Stimulated activated CD4-positive, alpha-beta T cell treated with anti-CD3 and anti-CD28 coated beads, Interleukin-15, amount 100 ng/mL, for 48 hours (primary cell): ENCODE results near the gene FAM78A.

Experiments
- DNase-seq, 2 donors: peaks; one replicate each; pipeline ENCODE4 v3.0.0-alpha.2; 2020; ENCODE audit warnings: low read depth in 2 of 2

The FAM78A gene

GRCh38 chr9:131239161-131239975 lies 36.9 kb downstream of the FAM78A start:
- no peak for DNase-seq

DNA sequence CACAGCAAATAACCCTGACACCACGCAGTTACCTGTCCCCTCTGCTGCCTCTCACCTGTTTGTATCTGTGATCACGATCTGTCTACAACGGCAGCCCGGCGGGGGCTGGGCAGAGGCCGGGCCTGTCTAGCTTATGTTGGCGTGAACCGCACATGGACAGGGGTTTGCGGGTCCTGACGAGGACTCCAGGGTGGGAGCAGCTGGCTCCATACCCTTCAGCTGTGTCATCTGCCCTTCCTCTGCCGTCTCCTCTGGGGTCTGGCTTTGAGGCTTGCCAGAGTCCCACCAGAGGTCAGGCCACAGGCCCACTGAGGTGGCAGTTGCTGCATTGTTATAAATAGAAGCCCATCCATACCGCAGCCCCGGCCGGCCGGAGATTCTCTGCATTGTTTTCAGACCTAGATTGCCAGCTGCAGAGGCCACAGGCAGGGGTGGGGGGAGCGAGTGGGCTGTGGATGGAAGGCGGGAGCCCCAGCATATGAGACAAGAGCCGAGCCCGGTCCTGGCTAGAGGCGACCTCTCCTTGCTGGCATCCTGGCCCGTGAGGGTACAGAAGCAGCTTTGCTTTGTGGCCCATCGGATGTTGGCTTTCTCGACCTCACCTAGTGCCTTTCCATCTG lies 37.8 kb downstream of the FAM78A start:
- DNase-seq: no peak

GRCh38 chr9:131237931-131238401 lies 38.3 kb downstream of the FAM78A start:
- peak; percentile 81 to 88 for DNase-seq

- DNase-seq: no peak
These were observed 39.0 kb downstream of the FAM78A start for GRCh38 chr9:131237291-131237690.

GRCh38 chr9:131236761-131237160 lies 39.5 kb downstream of the FAM78A start:
- no peak for DNase-seq

DNA sequence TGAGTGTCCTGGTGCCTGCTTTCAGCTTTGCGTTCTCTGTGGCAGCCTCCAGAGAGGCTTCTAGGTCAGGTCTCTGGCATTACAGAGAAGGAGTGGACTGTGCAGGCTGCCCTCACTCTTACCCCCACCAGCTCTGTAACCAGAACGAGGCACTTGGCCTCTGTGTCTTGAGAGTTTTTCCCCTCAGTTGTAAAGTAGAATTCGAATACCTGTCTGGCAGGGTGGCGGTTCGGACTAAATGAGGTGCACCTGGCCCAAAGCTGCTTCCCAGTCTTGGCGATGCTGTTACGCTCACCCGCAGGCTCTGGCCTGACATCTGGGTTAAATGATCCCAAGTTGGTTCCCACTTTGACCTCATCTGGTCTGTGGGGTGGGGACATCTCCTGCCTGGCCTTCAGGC lies 40.1 kb downstream of the FAM78A start:
- DNase-seq: no peak

GRCh38 chr9:131235480-131235851 lies 40.8 kb downstream of the FAM78A start:
- DNase-seq: no peak

DNA sequence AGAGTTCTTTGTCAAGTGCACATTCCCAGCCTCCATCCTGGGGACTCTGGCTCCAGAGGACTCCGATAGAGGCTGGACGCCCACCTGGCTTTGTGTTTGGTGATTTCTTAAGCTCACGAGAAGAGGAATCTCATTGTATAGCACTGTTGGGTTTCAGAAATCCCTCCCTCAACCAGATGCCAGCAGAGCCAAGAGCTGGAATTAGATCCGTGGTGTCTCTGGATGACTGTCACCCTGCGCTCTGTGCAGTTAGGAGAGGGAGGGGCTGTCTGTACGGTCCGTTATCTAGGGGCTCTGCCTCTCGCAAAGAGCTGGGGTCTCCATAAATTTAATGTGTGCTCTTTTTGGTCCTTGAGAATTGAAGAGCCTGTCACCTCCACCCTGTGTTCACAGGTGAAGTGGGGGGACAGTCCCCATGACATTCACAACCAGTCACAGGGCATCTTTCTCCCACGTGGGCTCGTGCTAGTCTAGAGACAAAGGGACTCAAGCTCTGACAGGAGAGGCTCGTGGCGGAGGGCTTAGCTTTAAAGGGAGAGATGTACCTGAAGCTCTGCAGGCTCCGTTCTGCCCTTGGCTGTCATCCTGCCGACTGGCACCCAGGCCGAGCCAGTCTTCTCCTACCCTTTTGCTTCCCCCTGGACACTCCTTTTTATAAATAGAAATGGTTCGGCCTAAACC lies 41.4 kb downstream of the FAM78A start:
- no peak for DNase-seq

DNA sequence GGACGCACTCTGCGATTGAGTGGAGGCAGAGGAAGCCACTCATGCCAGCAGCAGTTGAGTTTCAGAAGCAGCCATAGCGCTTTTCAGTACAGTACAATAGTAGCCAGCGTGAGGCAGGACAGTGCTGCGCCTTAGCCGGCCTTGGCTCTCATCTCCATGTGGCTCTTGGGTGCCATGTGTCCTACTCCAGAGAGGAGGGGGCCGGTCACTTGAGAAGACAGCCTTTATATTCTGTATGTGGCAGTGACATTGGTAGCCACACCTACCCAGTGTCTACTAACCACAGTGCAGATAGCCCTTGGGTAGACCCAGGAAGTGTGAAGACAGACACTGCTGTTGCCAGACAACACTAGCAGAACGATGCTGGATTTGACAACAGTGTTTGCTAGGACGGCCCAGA lies 42.3 kb downstream of the FAM78A start:
- DNase-seq: no peak

DNA sequence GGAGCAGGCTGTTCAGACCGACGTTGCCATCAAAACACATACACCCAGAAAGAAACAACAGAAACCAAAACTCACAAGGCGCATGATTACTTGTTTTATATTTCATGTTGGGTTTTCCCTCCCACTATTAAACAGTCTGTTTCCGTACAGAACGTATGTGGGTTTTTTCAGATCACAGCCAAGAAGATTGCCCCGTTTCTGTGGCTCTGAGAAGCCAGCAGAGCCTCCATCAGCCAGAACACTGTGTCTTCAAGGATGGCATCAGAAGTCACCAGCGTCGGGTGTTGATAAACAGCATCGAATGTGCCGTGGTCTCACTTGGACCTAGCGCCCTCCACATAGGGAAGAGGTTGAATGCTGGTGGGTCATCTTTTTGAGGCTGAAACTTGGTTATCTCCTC lies 42.8 kb downstream of the FAM78A start:
- no peak for DNase-seq

- no peak for DNase-seq
These were observed 47.3 kb downstream of the FAM78A start for GRCh38 chr9:131228988-131229387.

GRCh38 chr9:131227959-131228460 lies 48.3 kb downstream of the FAM78A start:
- DNase-seq: no peak

DNA sequence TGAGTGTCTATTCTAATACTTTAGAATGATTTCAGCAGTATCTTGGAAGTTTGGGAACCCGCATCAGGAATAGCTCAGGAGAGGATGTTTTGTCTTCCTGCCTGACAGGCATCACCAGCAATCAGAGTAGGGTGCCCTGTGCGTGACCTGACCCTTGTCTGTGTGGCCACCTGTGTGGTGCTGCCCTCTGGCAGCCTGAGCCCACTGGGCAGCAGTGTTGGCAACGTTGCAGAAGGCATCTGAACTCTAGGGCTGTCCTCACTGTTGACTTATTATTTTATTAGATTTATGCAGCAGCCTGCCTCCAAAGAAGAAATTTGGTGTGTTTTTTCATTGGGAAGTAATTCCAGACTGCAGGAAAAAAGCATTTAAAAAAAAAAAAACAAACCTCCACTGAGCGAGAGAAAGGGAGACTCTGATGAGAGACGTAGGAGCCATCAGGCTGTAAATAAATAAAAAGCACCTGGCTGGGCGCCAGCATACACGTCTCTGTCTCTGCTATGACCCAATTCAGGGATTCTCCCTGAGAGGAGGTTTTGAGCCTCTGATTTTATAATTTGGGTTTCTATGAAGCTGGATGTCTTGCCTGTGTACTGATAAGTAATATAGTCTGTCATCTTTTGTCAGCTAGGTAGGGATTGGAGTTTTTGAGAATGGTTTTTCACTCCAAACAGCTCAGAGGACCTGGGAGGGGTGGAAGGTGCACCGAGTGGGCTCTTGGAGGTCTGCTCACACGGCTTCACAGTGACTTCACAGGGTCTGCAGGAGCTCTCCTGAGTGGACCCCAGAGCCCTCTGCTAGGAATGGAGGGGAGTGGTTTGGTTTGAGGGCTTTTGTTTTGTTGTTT lies 49.0 kb downstream of the FAM78A start:
- no peak for DNase-seq

GRCh38 chr9:131226226-131226625 lies 50.1 kb downstream of the FAM78A start:
- no peak for DNase-seq

GRCh38 chr9:131222460-131222859 lies 53.9 kb downstream of the FAM78A start:
- DNase-seq: no peak

DNA sequence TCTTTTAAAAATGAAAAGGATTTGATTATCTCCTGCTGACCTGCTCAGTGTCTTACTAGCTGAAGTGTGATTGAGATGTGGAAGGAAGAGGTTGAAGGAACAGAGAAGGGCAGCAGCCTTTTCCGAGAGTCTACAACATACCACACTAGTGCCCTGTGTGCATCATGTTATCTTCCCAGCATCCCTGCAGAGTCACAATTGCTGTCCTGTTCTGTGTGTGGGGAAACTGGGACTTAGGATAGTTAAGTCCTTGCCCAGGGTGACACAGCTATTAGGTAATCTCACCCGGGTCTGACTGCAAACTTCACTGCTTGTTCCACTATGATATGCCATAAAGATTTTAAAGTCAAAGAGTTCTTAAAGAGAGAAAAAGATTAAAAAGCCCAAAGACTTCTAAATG lies 55.8 kb downstream of the FAM78A start:
- no peak for DNase-seq

- DNase-seq: no peak
These were observed 57.9 kb downstream of the FAM78A start for GRCh38 chr9:131218370-131218769.

- DNase-seq: no peak
These were observed 58.8 kb downstream of the FAM78A start for GRCh38 chr9:131217331-131218031.

- DNase-seq: no peak
These were observed 59.5 kb downstream of the FAM78A start for GRCh38 chr9:131216806-131217205.

DNA sequence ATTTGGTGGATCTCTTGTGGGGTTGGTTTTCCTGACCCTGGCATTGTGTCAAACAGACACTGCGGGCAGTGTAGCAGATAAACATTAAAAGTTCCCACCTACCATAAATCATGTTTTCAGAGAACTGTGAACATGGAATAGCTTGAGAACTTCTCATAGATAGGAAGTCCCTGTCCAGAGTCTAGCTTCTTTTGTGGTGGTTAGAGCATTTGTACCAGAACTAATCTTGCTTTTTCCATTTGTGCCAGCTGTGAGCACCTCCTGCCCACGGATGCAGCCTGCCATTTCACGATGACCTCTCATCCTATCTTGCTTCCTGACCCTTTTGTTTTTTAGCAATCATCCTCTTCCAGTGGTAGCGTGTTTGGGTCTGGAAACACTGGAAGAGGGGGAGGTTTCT lies 61.4 kb downstream of the FAM78A start:
- DNase-seq: no peak

DNA sequence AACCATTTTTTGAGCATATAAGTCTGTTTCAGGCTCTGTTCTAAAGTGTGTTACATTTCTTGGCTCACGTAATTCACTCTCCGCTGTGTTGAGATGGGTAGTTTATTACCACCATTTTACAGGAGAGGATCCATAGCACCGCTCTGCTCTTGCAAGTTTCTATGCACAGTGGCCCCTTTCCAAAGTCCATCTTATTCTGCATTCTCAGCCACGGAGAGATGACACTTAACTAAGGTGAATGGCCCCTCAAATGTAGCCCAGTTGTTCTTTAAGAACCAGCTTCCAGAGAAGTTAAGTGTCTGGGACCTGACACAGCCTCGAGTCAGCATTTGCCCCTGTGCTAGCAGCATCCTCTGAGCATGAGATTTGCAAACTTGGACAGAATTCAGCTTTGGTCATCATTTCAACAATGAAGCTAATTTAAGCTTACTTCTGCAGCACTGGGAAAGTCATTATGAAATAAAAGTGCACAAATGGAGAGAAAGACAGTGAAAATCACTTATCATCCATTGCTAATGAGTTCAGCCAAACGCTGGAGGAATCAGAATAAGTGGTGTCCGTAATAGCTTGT lies 61.9 kb downstream of the FAM78A start:
- DNase-seq: no peak
